HCT116 (cell line): ENCODE measurements around the gene GPATCH11. TPM values are rescaled to one million over a fixed set of nuclear protein-coding genes. Genes with fewer than 3 reads are reported as not detected.

Experiments used
- ATAC-seq: fragments of 200-7000 bp; cut with Tn5 transposase; 2 replicates; pipeline ENCODE4 v1.9.1; 2020; ENCODE audit warnings: mild to moderate bottlenecking, moderate library complexity
- BruUV-seq: library from RNA; stranded (reverse); fragments of 400-500 nt; replicated peaks from 2 replicates; lab custom pipeline; 2021; lab: Mats Ljungman, UMichigan
- CTCF ChIA-PET: fragments of 300-600 bp; sonication (Branson Sonifier 250); formaldehyde crosslinking; loops from one replicate; lab custom pipeline; 2021; ENCODE audit warnings: antibody characterized with exemption; lab: Charles Lee
- POLR2A ChIA-PET: fragments of 300-600, 350-600 bp; sonication (Branson Sonifier 250); formaldehyde crosslinking; loops from one replicate; lab custom pipeline; 2021; ENCODE audit warnings: antibody characterized with exemption; lab: Charles Lee
- RAD21 ChIA-PET, 2 experiments: fragments of 300-600 bp; sonication (Branson Sonifier 250); formaldehyde crosslinking; loops; one replicate each; lab custom pipeline; 2023; ENCODE audit warnings: low total read pairs in 2 of 2; ENCODE audit not compliant: uncharacterized antibody in 2 of 2, unreplicated experiment in 2 of 2, low non-redundant PET in 1 of 2; lab: Charles Lee
- DNase-seq: peaks from one replicate; pipeline ENCODE4 v3.0.0-alpha.2; 2010; ENCODE audit warnings: low read depth, low spot score
- H2AFZ ChIP-seq: fragments of 200-600 bp; shearing (Covaris generic), sonication (generic); 2 replicates; pipeline ENCODE4 v1.6.1; 2017; ENCODE audit warnings: low read depth, mixed run types, mixed read lengths, antibody characterized with exemption, low read length; ENCODE audit not compliant: poor library complexity, severe bottlenecking
- H3K27ac ChIP-seq: 2 replicates; pipeline ENCODE4 v1.5.1; 2012; ENCODE audit warnings: low read depth, low read length
- H3K27me3 ChIP-seq: fragments of 200-600 bp; sonication (generic); 2 replicates; pipeline ENCODE4 v1.6.1; 2016; ENCODE audit warnings: mixed run types, low read length, mixed read lengths; ENCODE audit not compliant: insufficient read depth
- H3K36me3 ChIP-seq, 2 experiments: fragments of 200-500 bp in 1 of 2; fragments of 200-600 bp in 1 of 2; sonication (Bioruptor generic) in 1 of 2; sonication (generic) in 1 of 2; 2 replicates each; pipeline versions ENCODE4 v1.5.1 to v1.6.1; 2014 to 2016; ENCODE audit warnings: low read length in 2 of 2, inconsistent platforms in 1 of 2, mixed read lengths in 1 of 2, mixed run types in 1 of 2; ENCODE audit not compliant: insufficient read depth in 2 of 2, control insufficient read depth in 1 of 2
- H3K4me1 ChIP-seq, 2 experiments: fragments of 200-600 bp in 1 of 2; sonication (generic) in 1 of 2; 2 replicates each; pipeline versions ENCODE4 v1.5.1 to v1.6.1; 2012 to 2017; ENCODE audit warnings: low read length in 2 of 2, inconsistent platforms in 1 of 2, mild to moderate bottlenecking in 1 of 2, mixed read lengths in 1 of 2, mixed run types in 1 of 2, moderate library complexity in 1 of 2; ENCODE audit not compliant: insufficient read depth in 2 of 2, control insufficient read depth in 1 of 2
- H3K4me2 ChIP-seq: fragments of 200-600 bp; sonication (generic); 2 replicates; pipeline ENCODE4 v1.6.1; 2017; ENCODE audit warnings: mixed run types, low read length, mixed read lengths
- H3K4me3 ChIP-seq, 2 experiments: fragments of 200-600 bp in 1 of 2; sonication (generic) in 1 of 2; replicated peaks in 1 of 2; 2 replicates each; pipeline ENCODE4 v1.5.1; 2011 to 2016; ENCODE audit warnings: low read length in 2 of 2, control low read depth in 1 of 2, low read depth in 1 of 2, mild to moderate bottlenecking in 1 of 2, mixed read lengths in 1 of 2, mixed run types in 1 of 2
- H3K79me2 ChIP-seq: fragments of 200-600 bp; sonication (generic); 2 replicates; pipeline ENCODE4 v1.6.1; 2017; ENCODE audit warnings: mild to moderate bottlenecking, mixed run types, low read length, moderate library complexity, mixed read lengths; ENCODE audit not compliant: insufficient read depth
- H3K9ac ChIP-seq: fragments of 200-600 bp; sonication (generic); 2 replicates; pipeline ENCODE4 v1.6.1; 2016; ENCODE audit warnings: low read length, mixed read lengths
- H3K9me2 ChIP-seq: fragments of 200-600 bp; sonication (generic), shearing (Covaris generic); 2 replicates; pipeline ENCODE4 v1.6.1; 2017; ENCODE audit warnings: mixed run types, mild to moderate bottlenecking, moderate library complexity; ENCODE audit not compliant: insufficient read depth
- H3K9me3 ChIP-seq, 2 experiments: fragments of 200-500 bp in 1 of 2; fragments of 200-600 bp in 1 of 2; sonication (Bioruptor generic) in 1 of 2; sonication (generic) in 1 of 2; 2 replicates each; pipeline ENCODE4 v1.6.1; 2014 to 2017; ENCODE audit warnings: low read length in 2 of 2, mixed read lengths in 2 of 2, inconsistent platforms in 1 of 2, low read depth in 1 of 2, mild to moderate bottlenecking in 1 of 2, mixed run types in 1 of 2, moderate library complexity in 1 of 2; ENCODE audit not compliant: control insufficient read depth in 1 of 2, insufficient read depth in 1 of 2
- H4K20me1 ChIP-seq: fragments of 200-600 bp; sonication (generic), shearing (Covaris generic); 2 replicates; pipeline ENCODE4 v1.6.1; 2017; ENCODE audit warnings: mixed run types, mild to moderate bottlenecking, moderate library complexity; ENCODE audit not compliant: insufficient read depth
- ATF3 ChIP-seq: IDR thresholded peaks from 2 replicates; pipeline ENCODE4 v1.6.1; 2012
- CBX3 ChIP-seq: IDR thresholded peaks from 2 replicates; pipeline ENCODE4 v1.6.1; 2012; ENCODE audit warnings: low read depth
- EGR1 ChIP-seq: IDR thresholded peaks from 2 replicates; pipeline ENCODE4 v1.6.1; 2012; ENCODE audit warnings: low read depth
- EZH2 ChIP-seq: fragments of 200-600 bp; sonication (generic); IDR thresholded peaks from 2 replicates; pipeline ENCODE4 v1.6.1; 2017; ENCODE audit warnings: antibody characterized with exemption, mixed run types
- EZH2phosphoT487 ChIP-seq: fragments of 200-600 bp; IDR thresholded peaks from 2 replicates; pipeline ENCODE4 v1.6.1; 2018; ENCODE audit warnings: antibody characterized with exemption, borderline replicate concordance
- MAX ChIP-seq: IDR thresholded peaks from 2 replicates; pipeline ENCODE4 v1.6.1; 2012
- POLR2AphosphoS5 ChIP-seq: IDR thresholded peaks from 2 replicates; pipeline ENCODE4 v1.6.1; 2011; ENCODE audit warnings: mild to moderate bottlenecking, low read depth, low read length, moderate library complexity
- SIN3A ChIP-seq: IDR thresholded peaks from 2 replicates; pipeline ENCODE4 v1.6.1; 2012; ENCODE audit warnings: low read depth
- SP1 ChIP-seq: IDR thresholded peaks from 2 replicates; pipeline ENCODE4 v1.6.1; 2012; ENCODE audit warnings: low read depth
- SRF ChIP-seq: IDR thresholded peaks from 2 replicates; pipeline ENCODE4 v1.6.1; 2012; ENCODE audit warnings: low read depth
- TCF7L2 ChIP-seq: IDR thresholded peaks from 2 replicates; pipeline ENCODE4 v1.7.0; 2011; ENCODE audit warnings: borderline replicate concordance, inconsistent platforms; ENCODE audit not compliant: insufficient read depth, insufficient read length; ENCODE audit errors: extremely low read depth
- ZNF274 ChIP-seq: fragments of 200-500 bp; sonication (Bioruptor generic); IDR thresholded peaks from 2 replicates; pipeline ENCODE4 v1.6.1; 2014; ENCODE audit warnings: mild to moderate bottlenecking, low read depth, low read length, inconsistent platforms
- intact Hi-C: fragments of 100-400 bp; cut with micrococcal nuclease; formaldehyde crosslinking; loops from 2 replicates; pipeline ENCODE4 v1.10.0; 2022
- total RNA-seq: library from RNA; stranded (reverse); gene quantifications from one replicate; pipeline ENCODE4 v1.2.1, GENCODE V29; 2021; ENCODE audit not compliant: unreplicated experiment

GPATCH11 gene
- total RNA-seq, 1 experiment from 2014 or later = 5.5 TPM

GRCh38 chr2:37109523-37109922 lies 25.2 kb downstream of the GPATCH11 start:
- BruUV-seq = no TSS peak
- DNase-seq (no peak), ATAC-seq (no peak)
- intact Hi-C loops = no loop called here
- Histone ChIP-seq H3K4me3 (no peak overlapping the region), H2AFZ (no peak overlapping the region), H3K79me2 (no peaks in the 10 kb centered on the region), H3K4me1 (peaks cover under 1 to 9% of the 10 kb centered on the region in 2 experiments), H3K27ac (no peak overlapping the region), H3K4me2 (no peak overlapping the region), H3K27me3 (no peaks in the 10 kb centered on the region), H4K20me1 (no peaks in the 10 kb centered on the region), H3K9me3 (no peaks in the 10 kb centered on the region), H3K9ac (no peak overlapping the region)
- CTCF ChIA-PET = no interaction called here
- POLR2A ChIA-PET = no interaction called here
- TF ChIP-seq CBX3 (no peak), ZNF274 (no peak), TCF7L2 (no peak), EGR1 (no peak), POLR2AphosphoS5 (no peak), EZH2phosphoT487 (no peak), SIN3A (no peak)
- TF ChIP-seq, all 23 proteins: peak for 0
- Histone ChIP-seq H3K36me3 (peaks cover 7 to 25% of the 10 kb centered on the region in 2 experiments; a peak in 3 of 4 replicates), H3K9me2 (no peaks in the 10 kb centered on the region)
- RAD21 ChIA-PET = no interaction called here

- no peaks in the 10 kb centered on the region for H3K79me2 ChIP-seq
Observed at GRCh38 chr2:37110306-37111212, 26.2 kb downstream of the GPATCH11 start.

More at GRCh38 chr2:37110306-37111212, 26.2 kb downstream of the GPATCH11 start:
- ATAC-seq (no peak), DNase-seq (no peak)
- Histone ChIP-seq H4K20me1 (no peaks in the 10 kb centered on the region), H3K4me2 (no peak overlapping the region), H2AFZ (no peak overlapping the region), H3K4me3 (no peak overlapping the region), H3K9me3 (no peaks in the 10 kb centered on the region), H3K9me2 (no peaks in the 10 kb centered on the region), H3K4me1 (no peaks in the 10 kb centered on the region), H3K9ac (no peak overlapping the region), H3K27me3 (no peaks in the 10 kb centered on the region), H3K27ac (no peak overlapping the region), H3K36me3 (peaks cover 11 to 25% of the 10 kb centered on the region in 2 experiments; a peak in 3 of 4 replicates)
- ChIA-PET RAD21 (no interaction called here), POLR2A (no interaction called here), CTCF (no interaction called here)
- BruUV-seq = no TSS peak
- TF ChIP-seq EZH2 (no peak), ATF3 (no peak), SP1 (no peak), MAX (no peak), SRF (no peak), EGR1 (no peak)
- intact Hi-C loops = no loop called here
